ENCODE data around the gene FAM9C.

The FAM9C gene

DNA sequence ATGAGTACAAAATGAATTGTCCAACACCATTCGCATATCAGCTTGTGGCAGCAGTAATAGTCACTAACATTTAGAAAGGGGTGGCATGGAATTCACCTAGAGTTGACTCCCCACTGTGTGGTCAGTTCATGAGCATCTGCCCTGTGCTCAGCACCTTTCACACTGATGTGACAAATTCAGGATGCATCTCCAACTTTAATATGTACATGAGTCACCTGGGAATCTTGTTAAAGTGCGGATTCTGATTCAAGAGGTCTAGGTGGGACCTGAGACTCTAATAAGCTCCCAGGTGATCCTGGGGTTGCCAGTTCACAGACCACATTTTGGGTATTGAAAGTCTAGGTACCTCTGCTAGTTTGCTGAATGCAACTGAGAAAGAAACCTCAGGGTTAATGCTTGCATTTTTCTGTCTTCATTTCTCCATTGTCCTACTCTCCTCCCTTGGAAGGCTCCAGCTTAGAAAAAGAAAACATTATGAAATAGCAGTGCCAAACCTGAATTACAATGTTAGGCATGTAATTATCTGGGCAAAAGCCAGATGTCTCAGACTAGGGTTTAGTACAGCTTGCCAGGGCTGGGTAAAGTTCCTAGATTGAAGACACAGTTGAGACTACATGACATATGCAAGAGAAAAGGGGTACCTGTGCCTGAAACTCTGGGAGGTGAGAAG lies 36.8 kb downstream of the FAM9C start:
- DNase-seq (ENCODE audit: low spot score), result no peak

DNA sequence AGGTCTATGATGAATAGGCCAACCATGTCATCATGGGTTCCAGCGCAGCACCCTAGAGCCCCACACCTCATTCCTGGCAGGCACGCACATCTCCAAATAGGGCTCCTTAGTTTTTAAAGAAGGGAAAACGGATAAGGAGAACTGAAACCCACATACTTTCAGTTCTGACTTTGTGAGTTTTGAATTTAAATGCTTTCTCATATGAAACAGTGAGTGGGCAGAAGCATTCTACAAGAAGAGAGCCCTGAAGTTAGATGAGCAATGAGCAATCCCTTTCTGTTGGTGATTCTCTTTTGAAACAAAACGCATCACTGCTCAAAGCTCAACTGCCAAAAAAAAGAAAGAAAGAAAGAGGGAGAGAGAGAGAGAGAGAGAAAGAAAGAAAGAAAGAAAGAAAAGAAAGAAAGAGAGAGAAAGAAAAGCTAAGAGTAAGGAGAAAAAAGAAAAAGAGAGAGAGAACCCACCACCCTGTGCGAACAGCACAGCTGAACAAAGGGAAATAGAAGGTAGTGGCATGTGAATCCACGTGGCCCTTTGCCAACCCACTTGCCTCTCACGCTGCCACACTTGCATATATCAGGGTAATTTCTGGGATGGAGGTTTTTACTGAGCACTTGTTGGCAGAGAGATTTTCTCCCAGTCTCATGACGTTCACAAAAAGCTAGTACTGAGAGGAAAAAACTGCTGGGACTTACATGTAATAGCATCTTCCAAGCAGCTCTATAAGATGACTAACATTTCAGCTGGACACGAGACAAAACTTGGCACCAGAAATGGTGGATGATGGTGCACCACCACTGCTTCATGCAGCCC lies 38.6 kb downstream of the FAM9C start:
- no peak for DNase-seq (ENCODE audit: low spot score)

DNA sequence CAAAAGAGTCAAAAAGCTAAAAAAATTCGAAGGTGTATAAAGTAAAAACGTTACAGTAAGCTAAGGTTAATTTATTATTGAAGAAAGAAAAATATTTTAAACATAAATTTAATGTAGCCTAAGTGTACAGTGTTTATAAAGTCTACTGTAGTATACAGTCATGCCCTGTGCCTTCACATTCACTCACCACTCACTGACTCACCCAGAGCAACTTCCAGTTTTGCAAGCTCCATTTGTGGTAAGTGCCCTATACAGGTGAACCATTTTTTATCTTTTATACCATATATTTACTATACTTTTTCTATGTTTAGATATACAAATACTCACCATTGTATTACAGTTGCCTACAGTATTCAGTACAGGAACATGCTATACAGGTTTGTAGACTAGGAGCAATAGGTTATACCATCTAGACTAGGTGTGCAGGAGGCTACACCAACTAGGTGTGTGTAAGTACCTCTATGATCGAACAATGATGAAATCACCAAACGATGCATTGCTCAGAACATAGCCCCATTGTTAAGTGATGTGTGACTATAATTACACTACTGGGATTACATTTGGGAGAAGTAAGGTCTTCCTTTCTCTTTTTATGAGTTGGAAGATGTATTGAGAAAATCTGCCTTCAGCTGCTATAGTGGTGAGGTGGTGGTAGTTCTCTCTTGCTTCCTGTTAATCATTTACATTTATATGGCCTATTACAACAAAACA lies 42.3 kb downstream of the FAM9C start:
- no peak for DNase-seq (ENCODE audit: low spot score)

DNA sequence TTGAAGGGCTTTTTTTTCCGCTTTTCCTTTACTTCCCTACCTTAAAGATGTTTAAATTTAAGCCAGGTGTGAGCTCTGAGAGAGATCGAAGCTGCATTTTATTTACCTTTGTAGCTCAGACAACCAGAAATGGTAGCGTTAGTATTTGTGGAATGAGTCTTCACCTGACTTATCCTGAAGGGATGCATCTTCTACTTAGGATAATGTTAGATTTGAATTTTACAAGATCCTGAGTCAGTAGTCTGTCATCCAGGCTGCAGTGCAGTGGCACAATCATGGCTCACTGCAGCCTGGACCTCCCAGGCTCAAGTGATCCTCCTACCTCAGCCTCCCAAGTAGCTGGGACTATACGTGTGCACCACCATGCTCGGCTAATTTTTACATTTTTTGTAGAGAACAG lies 43.3 kb downstream of the FAM9C start:
- DNase-seq (ENCODE audit: low spot score), result no peak

DNA sequence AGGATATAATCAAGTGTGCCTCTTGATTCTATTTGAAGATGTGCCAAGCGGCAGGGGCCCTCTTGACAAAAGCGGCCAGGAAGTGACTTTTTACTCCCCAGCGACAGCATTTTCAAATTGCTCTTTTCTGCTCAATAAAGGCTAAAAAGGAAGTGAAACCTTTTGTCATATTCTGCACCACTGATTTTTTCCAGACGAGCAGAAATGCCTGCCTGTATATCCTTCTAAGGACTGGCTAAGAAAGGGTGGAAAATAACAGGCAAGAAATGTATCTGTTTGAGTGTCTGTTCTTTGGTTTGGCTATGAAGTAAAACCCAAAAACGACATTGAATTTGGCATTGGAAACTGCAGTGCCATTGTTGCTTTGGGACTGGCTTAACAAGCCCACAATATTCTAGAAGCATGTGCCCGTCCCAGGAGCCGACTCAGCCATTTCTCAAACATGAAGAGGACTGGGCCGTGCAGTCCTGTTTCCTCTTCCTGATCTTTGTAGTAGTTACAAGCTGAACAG lies 44.1 kb downstream of the FAM9C start:
- DNase-seq (ENCODE audit: low spot score), result no peak

DNA sequence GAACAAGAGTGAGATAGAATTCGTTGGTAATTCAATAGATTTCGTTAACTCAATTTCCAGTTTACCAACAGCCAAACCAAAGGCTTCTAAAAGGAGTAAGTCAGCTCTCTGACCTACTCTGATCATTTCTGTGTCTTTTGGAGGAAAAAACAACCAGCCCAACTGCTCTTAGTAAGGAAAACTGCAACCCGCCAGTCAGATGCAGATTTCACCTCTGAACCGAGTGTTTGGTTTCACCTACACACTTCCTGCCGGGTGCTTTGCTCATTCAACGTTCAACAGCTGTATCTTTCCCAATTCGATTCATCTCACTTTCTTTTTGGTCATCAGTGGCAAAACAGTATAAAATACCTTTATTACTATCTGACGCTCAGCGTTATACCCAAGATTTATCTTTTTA lies 45.0 kb downstream of the FAM9C start:
- DNase-seq (ENCODE audit: low spot score), result no peak

DNA sequence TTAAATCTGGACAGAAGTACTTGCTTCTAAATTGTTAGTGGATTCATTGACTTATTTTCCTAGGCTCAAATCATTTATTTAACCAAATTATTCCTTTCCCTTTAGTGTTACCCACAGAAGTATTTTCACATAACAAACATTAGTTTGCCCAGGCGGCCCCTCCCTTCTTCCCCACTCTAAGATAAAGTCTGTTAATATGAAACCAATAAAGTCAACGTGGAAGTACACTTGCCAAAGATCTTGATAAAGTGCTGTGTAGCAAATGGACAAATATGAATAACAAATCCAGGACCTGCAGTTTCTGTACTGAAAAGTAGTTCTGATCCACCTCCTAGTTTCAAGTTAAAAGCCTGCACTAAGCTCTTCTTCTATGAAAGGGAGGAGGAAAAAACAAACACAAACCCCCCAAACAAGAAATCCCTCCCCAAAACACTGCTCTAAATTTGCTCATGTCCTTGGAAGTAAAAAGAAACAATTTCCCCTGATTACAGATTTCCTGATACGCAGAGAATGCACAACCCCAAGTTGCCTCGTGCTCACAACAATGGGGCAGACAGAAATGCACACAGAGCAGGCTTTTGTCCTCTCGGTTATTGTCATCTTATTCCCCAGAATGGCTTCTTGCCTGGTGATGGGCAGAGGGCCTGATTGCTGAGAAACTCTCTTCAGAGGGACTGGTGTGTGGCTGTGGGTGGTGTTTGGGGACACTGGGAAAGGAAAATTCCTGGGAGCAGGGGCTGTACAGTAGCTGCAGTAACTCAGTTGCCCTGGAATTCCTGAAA lies 46.3 kb downstream of the FAM9C start:
- no peak for DNase-seq (ENCODE audit: low spot score)

DNA sequence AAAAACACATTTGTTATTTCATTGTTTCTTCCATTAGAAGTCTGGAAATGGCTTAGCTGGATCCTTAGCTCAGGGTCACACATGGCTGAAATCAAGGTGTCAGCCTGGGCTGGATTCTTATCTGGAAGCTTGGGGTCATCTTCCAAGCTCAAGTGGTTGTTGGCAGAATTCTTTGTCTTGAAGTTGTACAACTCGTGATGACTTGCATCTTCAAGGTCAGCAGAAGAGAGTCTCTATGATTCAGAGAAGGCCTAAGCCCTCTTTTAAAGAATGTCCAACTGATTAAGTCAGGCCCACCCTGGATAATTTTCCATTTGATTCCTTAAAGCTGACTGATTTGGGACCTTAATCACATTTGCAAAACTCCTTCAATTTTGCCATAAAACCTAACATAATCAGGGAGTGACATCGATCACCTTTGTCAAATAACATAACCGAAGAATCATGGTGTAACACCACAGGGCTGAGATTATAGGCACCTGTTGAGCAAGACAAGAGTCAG lies 47.4 kb downstream of the FAM9C start:
- DNase-seq (ENCODE audit: low spot score), result no peak

DNA sequence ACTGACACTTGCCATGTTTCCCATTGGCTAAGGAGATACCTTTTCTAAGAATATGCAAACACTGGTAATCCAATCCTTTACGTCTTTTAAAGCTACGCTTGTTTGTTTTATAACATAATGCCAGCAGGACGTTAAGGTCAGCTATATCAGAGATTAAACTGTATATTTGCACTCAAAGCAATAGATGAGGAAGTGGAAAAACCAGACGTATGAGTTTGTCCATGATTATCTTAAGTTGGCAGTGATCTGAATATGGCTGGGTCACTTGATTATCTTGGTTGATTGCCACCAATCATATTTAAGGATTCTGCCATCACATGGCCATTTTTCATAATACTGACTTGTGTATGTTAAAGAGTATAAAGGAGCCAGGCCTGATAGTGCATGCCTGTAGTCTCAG lies 50.1 kb downstream of the FAM9C start:
- DNase-seq (ENCODE audit: low spot score), result no peak

DNA sequence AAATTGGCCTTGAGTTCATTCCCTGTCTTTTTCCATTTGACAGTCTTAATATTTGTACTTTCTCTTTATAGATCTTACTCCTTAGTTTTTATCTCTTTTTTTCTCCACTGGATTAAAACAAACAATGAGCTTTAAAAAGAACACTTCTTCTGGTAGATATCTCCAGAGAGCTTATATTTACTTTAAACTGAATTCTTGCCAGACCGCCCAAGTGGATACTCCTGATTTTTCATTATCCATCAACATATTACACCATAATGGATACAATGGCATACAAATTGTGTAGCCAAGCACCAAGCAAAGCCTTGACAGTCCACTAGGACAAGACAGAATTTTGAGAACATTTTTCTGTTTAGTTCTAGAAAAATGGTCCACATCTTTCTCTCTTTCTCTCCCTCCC lies 50.6 kb downstream of the FAM9C start:
- no peak for DNase-seq (ENCODE audit: low spot score)

DNA sequence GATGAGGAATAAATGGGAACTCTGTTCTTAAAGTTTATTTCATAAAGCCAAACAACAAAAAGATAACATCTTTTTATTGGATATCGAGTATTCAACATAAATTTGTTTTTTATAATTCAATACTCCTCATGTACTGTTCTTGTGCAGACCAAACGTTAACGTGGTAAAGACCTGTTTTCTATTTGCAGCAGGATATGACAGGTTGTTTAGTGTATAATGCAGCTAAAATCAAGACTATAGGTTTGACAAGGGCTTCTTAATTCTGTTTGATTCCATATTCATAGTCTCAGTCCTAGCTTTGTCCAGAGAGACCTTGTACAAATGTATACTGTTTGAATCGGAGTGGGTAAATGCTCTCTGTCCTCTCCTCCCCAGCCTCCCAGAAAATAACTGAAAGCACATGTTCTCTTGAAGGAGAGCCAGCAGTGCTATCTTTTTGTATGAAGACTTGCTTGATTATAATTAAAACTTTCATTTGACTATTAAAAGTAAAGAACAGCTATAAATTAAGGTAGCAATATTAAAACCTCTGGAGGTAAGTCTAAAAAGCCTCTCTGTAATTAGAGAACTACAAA lies 51.8 kb downstream of the FAM9C start:
- DNase-seq (ENCODE audit: low spot score), result no peak

DNA sequence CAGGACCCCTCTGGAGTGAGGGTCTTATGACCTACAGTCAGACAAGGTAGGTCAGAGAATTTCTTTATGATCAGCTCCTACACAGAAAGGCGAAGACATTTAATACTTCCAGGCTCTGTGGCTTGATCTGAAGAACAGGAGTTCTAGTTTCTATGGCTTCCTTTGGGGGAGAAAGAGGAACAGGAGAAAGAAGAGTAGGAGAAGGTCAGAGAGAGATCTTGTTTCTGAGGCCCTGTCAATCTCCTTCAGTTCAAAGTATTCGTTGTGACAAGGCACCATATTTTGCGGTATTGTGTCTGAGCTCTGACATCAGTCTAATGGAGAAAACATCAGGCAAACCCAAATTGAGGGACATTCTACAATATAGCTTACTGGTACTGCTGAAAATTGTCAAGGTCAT lies 52.8 kb downstream of the FAM9C start:
- no peak for DNase-seq (ENCODE audit: low spot score)

DNA sequence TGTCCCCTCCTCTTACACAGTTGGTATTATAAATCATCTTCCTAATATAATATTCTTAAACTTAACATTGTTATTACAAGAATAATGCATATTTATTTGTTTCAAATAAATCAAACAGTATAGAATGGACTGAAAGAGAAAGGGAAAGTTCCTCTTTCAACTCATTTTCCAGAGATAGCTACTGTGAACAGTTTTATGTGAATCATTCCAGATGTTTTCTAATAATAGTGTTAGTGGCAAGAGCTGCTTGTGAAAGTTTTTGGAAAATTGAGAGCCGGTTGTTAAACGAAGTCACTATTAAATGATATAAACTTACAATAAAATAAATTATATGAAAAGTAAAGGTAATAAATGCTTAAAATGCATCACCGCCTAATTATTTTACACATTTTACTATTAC lies 55.0 kb downstream of the FAM9C start:
- no peak for DNase-seq (ENCODE audit: low spot score)

DNA sequence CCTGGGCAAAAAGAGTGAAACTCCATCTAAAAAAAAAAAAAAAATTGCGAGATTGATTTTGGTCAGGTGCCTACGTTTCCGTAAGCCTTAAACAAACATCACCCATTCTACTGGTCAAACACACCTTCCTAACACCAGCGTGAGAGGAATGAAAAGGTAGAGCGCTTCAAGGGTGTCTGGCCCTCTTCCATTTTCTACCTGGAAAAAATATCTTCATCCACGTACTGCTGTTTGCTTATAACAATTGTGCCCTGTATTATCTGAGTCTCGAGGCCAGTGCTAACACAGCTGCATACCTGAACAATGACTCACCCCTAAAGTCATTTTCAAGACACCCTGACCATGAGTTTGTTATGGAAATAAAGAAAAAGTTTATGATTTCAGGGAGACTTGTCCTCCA lies 55.6 kb downstream of the FAM9C start:
- no peak for DNase-seq (ENCODE audit: low spot score)

DNA sequence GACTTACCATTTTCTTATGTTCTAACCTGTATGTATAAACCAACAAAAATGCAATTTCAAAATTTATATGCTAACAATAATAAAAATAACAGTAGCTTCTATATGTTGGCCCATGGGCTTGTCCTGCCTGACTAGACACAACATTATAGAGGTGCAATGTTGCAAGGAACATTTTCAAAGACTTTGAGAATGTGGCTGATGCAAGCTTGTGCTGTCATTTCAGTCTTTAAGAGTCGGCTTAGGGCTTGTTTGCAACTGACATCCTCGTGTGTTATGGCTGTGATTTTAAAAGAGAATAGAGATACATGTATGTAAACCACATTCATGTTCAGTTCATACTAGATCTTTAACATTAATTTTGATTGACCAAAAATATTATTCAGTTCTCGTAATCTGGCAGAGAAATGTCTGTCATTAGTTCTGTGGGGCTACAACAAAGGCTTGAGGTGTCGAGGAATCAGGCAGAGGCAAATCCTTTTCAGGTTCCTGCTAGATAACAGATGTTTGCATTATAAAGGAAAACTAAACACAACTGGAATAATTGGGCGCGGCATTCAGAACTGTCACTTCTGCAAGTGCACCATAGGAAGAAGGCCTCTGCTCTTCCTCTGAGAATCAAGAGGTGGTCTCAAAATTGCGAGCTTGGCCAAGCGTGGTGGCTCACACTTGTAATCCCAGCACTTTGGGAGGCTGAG lies 56.4 kb downstream of the FAM9C start:
- no peak for DNase-seq (ENCODE audit: low spot score)

DNA sequence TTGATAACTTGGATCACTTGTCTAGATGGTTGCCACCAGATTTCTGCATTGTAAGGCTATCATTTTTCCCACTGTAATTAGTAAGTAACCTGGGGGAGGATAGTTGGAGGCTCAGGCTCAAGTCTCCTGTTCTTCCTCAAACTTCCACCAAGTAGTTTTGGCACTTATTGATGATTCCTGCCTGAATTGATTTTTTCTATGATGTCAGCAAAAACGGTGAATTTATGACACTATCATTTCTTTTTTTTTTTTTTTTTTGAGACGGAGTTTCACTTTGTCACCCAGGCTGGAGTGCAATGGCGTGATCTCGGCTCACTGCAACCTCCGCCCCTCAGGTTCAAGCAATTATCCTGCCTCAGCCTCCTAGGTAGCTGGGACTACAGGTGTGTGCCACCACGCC lies 57.1 kb downstream of the FAM9C start:
- no peak for DNase-seq (ENCODE audit: low spot score)

DNA sequence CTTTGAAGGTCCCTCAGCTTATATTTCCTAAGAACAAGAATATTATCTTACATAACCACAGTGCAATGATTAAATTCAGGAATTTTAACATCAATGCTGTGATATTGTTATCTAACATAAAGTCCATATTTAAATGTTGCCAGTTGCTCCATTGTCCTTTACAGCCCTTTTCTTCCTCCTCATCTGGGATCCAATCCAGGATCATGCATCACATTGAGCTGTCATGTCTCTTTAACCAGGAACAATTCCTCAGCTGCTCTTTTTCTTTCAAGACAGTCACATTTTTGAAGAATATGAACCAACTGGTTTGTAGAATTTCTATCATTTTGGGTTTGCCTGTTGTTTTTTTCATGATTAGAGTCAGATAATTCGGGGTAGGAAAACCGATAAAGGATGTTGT lies 57.5 kb downstream of the FAM9C start:
- no peak for DNase-seq (ENCODE audit: low spot score)

DNA sequence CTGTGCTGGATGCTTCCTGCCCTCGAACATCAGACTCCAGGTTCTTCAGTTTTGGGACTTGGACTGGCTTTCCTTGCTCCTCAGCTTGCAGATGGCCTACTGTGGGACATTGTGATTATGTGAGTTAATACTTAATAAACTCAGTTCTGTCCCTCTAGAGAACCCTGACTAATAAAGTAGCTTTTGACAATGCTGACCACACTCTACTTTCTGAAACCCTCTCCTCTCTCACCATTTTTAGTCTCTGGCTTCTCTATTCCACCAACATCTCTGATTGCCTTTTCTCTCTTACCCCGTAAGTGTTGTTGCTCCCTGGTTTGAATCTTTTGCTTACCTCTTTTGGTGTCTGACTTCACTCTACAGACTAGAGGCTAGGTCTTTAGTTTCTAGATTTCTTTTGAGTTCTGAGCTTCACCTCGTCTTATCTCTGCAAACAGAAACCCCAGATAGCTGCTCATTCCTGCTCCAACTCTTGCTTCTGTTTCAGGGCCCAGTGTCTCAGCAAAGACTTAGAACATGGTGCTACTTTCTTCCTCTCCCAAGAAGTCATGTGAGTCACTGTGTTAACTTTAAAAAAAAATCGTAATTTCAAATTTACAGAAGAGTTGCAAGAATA lies 58.1 kb downstream of the FAM9C start:
- DNase-seq (ENCODE audit: low spot score), result no peak

Data from SK-N-DZ (cell line).